Kidney (tissue), 14 donors: ENCODE results near the gene IRF2BP2. TPM values are rescaled to one million over a fixed set of nuclear protein-coding genes. Genes with fewer than 3 reads are reported as not detected.
A peak's percentile ranks its signal among the peaks of the same experiment; 100 is the strongest.
"Not testable (repeated sequence)": the region's sequence is repeated elsewhere in the genome, so short reads cannot be mapped to it uniquely, and the experiment has no call there.

Experiments
- DNase-seq, 5 donors: peaks; one replicate each; pipeline ENCODE4 v3.0.0-alpha.2; 2013 to 2020
- FAIRE-seq: peaks from 2 replicates; lab custom pipeline; 2012; peaks lifted over from hg19 to GRCh38; lab: Jason Lieb, UNC
- H3K27ac ChIP-seq, 2 donors: one replicate each; pipeline ENCODE4 v1.7.0; 2013; ENCODE audit warnings: low read depth in 2 of 2, low read length in 2 of 2, inconsistent platforms in 1 of 2
- H3K27me3 ChIP-seq: one replicate; pipeline ENCODE4 v1.7.1; 2013; ENCODE audit warnings: low read length, inconsistent platforms; ENCODE audit not compliant: control insufficient read depth, insufficient read depth
- H3K36me3 ChIP-seq, 3 donors: one replicate each; pipeline versions ENCODE4 v1.7.0 to v1.7.1; 2013; ENCODE audit warnings: low read length in 3 of 3, control low read depth in 1 of 3, inconsistent platforms in 1 of 3; ENCODE audit not compliant: insufficient read depth in 3 of 3, control insufficient read depth in 2 of 3
- H3K4me1 ChIP-seq, 3 donors: one replicate each; pipeline versions ENCODE4 v1.7.0 to v1.7.1; 2013; ENCODE audit warnings: low read length in 3 of 3, inconsistent platforms in 1 of 3, low read depth in 1 of 3; ENCODE audit not compliant: control insufficient read depth in 2 of 3, insufficient read depth in 2 of 3
- H3K4me3 ChIP-seq, 3 donors: one replicate each; pipeline versions ENCODE4 v1.7.0 to v1.8.1; 2013; ENCODE audit warnings: low read length in 3 of 3, control low read depth in 1 of 3, inconsistent platforms in 1 of 3
- H3K9ac ChIP-seq, 3 donors: one replicate each; pipeline versions ENCODE4 v1.7.0 to v1.7.1; 2013; ENCODE audit warnings: low read length in 3 of 3, control low read depth in 1 of 3, inconsistent platforms in 1 of 3
- H3K9me3 ChIP-seq, 3 donors: one replicate each; pipeline versions ENCODE4 v1.7.0 to v1.7.1; 2013; ENCODE audit warnings: low read length in 3 of 3, control low read depth in 1 of 3, inconsistent platforms in 1 of 3; ENCODE audit not compliant: control insufficient read depth in 2 of 3, insufficient read depth in 1 of 3
- CTCF ChIP-seq: IDR thresholded peaks from 3 replicates; pipeline ENCODE4 v1.5.1; 2012; ENCODE audit warnings: mild to moderate bottlenecking, moderate library complexity, borderline replicate concordance; ENCODE audit not compliant: insufficient read depth; ENCODE audit errors: extremely low read depth
- intact Hi-C: fragments of 100-400 bp; cut with DNase I; formaldehyde crosslinking; loops from one replicate; pipeline ENCODE4 v1.11.1; 2022
- polyA plus RNA-seq: library from polyadenylated mRNA; stranded (reverse); fragments of 350-450 nt; fragmentation: Illumina TruSeq; extraction: RNeasy Lipid Tissue Mini Kit (QIAGEN cat#74804); gene quantifications from one replicate; pipeline ENCODE4 v1.2.3, GENCODE V29; 2014; ENCODE audit warnings: low read depth, low replicate concordance; ENCODE audit not compliant: insufficient read depth
- total RNA-seq: library from RNA; stranded (reverse); fragmentation: NEBNext Ultra II Directional; extraction: Animal tissue kit (Norgen Biotek cat#: 25700); gene quantifications from one replicate; pipeline ENCODE4 v1.2.1, GENCODE V29; 2021
- donor health status: control.
- donor health status: control.
- donor health status: control.
- donor health status: control.
- donor health status: control.
- donor health status: DM: yes; HTN: yes; CAD: no.
- donor health status: Normal renal cell carcinoma (clear cell type).

IRF2BP2 gene
- total and polyA plus RNA-seq, 2 donors from 2014 or later: 53.8 to 130 TPM

GRCh38 chr1:234597894-234598293, 12.1 kb downstream of the IRF2BP2 start:
- FAIRE-seq (no peak), DNase-seq (peak in 2 of 5 donors; percentile 39 to 73)
- Histone ChIP-seq H3K27me3 (no peaks in the 10 kb centered on the region), H3K4me1 (peaks cover 21 to 27% (median 22%) of the 10 kb centered on the region in 3 donors), H3K9me3 (no peaks in the 10 kb centered on the region), H3K9ac (no peak overlapping the region), H3K27ac (no peak overlapping the region), H3K36me3 (no peaks in the 10 kb centered on the region), H3K4me3 (no peak overlapping the region)
- peak; percentile 44 for TF ChIP-seq CTCF
- intact Hi-C loops: loop anchor here (10.0 kb wide), 1 partner anchor 103 kb away; no protein-coding TSS in a partner anchor

GRCh38 chr1:234595899-234596298, 14.1 kb downstream of the IRF2BP2 start:
- Histone ChIP-seq H3K27me3 (no peaks in the 10 kb centered on the region), H3K9ac (no peak overlapping the region), H3K4me3 (no peak overlapping the region), H3K4me1 (peaks cover 4 to 12% (median 9%) of the 10 kb centered on the region in 3 donors), H3K9me3 (no peaks in the 10 kb centered on the region), H3K36me3 (no peaks in the 10 kb centered on the region), H3K27ac (no peak overlapping the region)
- intact Hi-C loops: loop anchor here (10.0 kb wide), 1 partner anchor 101 kb away; no protein-coding TSS in a partner anchor
- no peak for DNase-seq
- TF ChIP-seq CTCF: no peak
- FAIRE-seq: no peak

- H3K9ac ChIP-seq, H3K27me3 ChIP-seq, H3K27ac ChIP-seq, H3K36me3 ChIP-seq, FAIRE-seq, H3K4me1 ChIP-seq, H3K4me3 ChIP-seq, DNase-seq, H3K9me3 ChIP-seq: not testable (repeated sequence)
- intact Hi-C loops: loop anchor here (10.0 kb wide), 1 partner anchor 100 kb away; no protein-coding TSS in a partner anchor
These were observed 15.4 kb downstream of the IRF2BP2 start for GRCh38 chr1:234594575-234594974.

- intact Hi-C loops: loop anchor here (10.0 kb wide), 1 partner anchor 99 kb away; no protein-coding TSS in a partner anchor
- H3K9me3 ChIP-seq: no peaks in the 10 kb centered on the region
- no peak for TF ChIP-seq CTCF
- no peak for DNase-seq
- no peak overlapping the region for H3K27ac ChIP-seq
- no peak overlapping the region for H3K4me3 ChIP-seq
- H3K9ac ChIP-seq: no peak overlapping the region
- H3K4me1 ChIP-seq: peaks cover 0 to 5% (median 3%) of the 10 kb centered on the region in 3 donors
- no peak for FAIRE-seq
- no peaks in the 10 kb centered on the region for H3K36me3 ChIP-seq
- H3K27me3 ChIP-seq: no peaks in the 10 kb centered on the region
These were observed 16.0 kb downstream of the IRF2BP2 start for GRCh38 chr1:234593771-234594504.
